HG02610 (cell line): ENCODE measurements around the gene C14orf93.
"Not testable (repeated sequence)": the region's sequence is repeated elsewhere in the genome, so short reads cannot be mapped to it uniquely, and the experiment has no call there.

Source experiments
- ATAC-seq: cut with Tn5 transposase; IDR thresholded peaks from one replicate; pipeline ENCODE4 v1.9.1; 2021; ENCODE audit warnings: mild to moderate bottlenecking, moderate library complexity; ENCODE audit not compliant: unreplicated experiment

Gene C14orf93

GRCh38 chr14:22977684-22978486, 32.1 kb downstream of the C14orf93 start:
- no peak for ATAC-seq

GRCh38 chr14:22977434-22977683, 32.6 kb downstream of the C14orf93 start:
- ATAC-seq = no peak

GRCh38 chr14:22976620-22977433, 33.1 kb downstream of the C14orf93 start:
- no peak for ATAC-seq

GRCh38 chr14:22974530-22975313, 35.2 kb downstream of the C14orf93 start:
- no peak for ATAC-seq

GRCh38 chr14:22973217-22974032, 36.5 kb downstream of the C14orf93 start:
- no peak for ATAC-seq

- no peak for ATAC-seq
Observed at GRCh38 chr14:22972313-22972930, 37.5 kb downstream of the C14orf93 start.

GRCh38 chr14:22971152-22971551, 38.8 kb downstream of the C14orf93 start:
- ATAC-seq = no peak

- ATAC-seq = no peak
Observed at GRCh38 chr14:22966783-22967269, 43.1 kb downstream of the C14orf93 start.

- ATAC-seq = not testable (repeated sequence)
Observed at GRCh38 chr14:22965916-22966782, 43.8 kb downstream of the C14orf93 start.

GRCh38 chr14:22962061-22962676, 47.8 kb downstream of the C14orf93 start:
- ATAC-seq = no peak

- no peak for ATAC-seq
Observed at GRCh38 chr14:22955702-22956569, 54.0 kb downstream of the C14orf93 start.

- ATAC-seq = no peak
Observed at GRCh38 chr14:22952418-22952817, 57.5 kb downstream of the C14orf93 start.

GRCh38 chr14:22951795-22952194, 58.1 kb downstream of the C14orf93 start:
- ATAC-seq = not testable (repeated sequence)

GRCh38 chr14:22945642-22946041, 64.3 kb downstream of the C14orf93 start:
- no peak for ATAC-seq

GRCh38 chr14:22939684-22940083, 70.3 kb downstream of the C14orf93 start:
- ATAC-seq = no peak
